Measurements from ENCODE around the gene KDM4D.

The KDM4D gene

DNA sequence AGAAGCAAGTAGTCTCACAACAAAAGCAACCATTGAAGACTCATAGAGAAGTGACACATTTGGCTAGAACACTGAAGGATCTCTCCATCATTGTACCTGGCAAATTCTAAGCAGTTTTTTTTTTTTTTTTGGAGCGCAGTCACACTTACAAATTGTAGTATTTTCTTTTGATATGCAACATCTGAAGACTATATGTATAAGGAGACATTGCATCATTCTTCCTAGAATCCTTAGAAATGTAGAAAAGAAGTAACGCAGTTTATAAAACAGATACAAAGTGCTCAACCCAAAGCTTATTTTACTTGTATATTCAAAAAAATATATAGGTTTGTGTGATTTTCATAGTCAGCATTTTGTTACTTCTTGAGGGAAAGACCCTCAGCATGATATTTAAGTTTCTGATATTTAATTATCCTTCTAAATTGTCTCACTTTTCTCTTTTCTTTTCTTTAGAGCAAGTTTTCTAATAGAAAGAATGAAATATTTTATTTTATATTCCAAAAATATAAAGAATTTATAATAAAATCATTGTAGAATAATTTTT lies 20.0 kb downstream of the KDM4D start:
- no peak for DNase-seq (ENCODE audit: low read depth in 1 of 2, low spot score in 1 of 2)
- Histone ChIP-seq H3K4me3 (replicated peaks; ENCODE audit: insufficient read depth, low read length) (no peak overlapping the region), H3K27me3 (ENCODE audit: insufficient read depth, poor library complexity, severe bottlenecking) (peaks cover 11% of the 10 kb centered on the region), H3K27ac (replicated peaks) (no peak overlapping the region)
- TF ChIP-seq, protein P1, sequence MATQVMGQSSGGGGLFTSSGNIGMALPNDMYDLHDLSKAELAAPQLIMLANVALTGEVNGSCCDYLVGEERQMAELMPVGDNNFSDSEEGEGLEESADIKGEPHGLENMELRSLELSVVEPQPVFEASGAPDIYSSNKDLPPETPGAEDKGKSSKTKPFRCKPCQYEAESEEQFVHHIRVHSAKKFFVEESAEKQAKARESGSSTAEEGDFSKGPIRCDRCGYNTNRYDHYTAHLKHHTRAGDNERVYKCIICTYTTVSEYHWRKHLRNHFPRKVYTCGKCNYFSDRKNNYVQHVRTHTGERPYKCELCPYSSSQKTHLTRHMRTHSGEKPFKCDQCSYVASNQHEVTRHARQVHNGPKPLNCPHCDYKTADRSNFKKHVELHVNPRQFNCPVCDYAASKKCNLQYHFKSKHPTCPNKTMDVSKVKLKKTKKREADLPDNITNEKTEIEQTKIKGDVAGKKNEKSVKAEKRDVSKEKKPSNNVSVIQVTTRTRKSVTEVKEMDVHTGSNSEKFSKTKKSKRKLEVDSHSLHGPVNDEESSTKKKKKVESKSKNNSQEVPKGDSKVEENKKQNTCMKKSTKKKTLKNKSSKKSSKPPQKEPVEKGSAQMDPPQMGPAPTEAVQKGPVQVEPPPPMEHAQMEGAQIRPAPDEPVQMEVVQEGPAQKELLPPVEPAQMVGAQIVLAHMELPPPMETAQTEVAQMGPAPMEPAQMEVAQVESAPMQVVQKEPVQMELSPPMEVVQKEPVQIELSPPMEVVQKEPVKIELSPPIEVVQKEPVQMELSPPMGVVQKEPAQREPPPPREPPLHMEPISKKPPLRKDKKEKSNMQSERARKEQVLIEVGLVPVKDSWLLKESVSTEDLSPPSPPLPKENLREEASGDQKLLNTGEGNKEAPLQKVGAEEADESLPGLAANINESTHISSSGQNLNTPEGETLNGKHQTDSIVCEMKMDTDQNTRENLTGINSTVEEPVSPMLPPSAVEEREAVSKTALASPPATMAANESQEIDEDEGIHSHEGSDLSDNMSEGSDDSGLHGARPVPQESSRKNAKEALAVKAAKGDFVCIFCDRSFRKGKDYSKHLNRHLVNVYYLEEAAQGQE (IDR thresholded peaks at IDR 0.05; ENCODE audit: insufficient replicate concordance, low read depth) = no peak
- TF ChIP-seq GABPA (IDR thresholded peaks at IDR 0.05; ENCODE audit: low read depth) (no peak), SPI1 (IDR thresholded peaks at IDR 0.05; ENCODE audit: borderline replicate concordance, low read depth) (no peak), POLR2AphosphoS5 (IDR thresholded peaks at IDR 0.05; ENCODE audit: low read depth) (no peak)
- TF ChIP-seq, protein P2, sequence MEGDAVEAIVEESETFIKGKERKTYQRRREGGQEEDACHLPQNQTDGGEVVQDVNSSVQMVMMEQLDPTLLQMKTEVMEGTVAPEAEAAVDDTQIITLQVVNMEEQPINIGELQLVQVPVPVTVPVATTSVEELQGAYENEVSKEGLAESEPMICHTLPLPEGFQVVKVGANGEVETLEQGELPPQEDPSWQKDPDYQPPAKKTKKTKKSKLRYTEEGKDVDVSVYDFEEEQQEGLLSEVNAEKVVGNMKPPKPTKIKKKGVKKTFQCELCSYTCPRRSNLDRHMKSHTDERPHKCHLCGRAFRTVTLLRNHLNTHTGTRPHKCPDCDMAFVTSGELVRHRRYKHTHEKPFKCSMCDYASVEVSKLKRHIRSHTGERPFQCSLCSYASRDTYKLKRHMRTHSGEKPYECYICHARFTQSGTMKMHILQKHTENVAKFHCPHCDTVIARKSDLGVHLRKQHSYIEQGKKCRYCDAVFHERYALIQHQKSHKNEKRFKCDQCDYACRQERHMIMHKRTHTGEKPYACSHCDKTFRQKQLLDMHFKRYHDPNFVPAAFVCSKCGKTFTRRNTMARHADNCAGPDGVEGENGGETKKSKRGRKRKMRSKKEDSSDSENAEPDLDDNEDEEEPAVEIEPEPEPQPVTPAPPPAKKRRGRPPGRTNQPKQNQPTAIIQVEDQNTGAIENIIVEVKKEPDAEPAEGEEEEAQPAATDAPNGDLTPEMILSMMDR (IDR thresholded peaks at IDR 0.05; ENCODE audit: insufficient read depth, low read length) = no peak

DNA sequence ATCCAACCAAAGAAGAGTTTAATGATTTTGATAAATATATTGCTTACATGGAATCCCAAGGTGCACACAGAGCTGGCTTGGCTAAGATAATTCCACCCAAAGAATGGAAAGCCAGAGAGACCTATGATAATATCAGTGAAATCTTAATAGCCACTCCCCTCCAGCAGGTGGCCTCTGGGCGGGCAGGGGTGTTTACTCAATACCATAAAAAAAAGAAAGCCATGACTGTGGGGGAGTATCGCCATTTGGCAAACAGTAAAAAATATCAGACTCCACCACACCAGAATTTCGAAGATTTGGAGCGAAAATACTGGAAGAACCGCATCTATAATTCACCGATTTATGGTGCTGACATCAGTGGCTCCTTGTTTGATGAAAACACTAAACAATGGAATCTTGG lies 23.9 kb downstream of the KDM4D start:
- Histone ChIP-seq H3K27ac (replicated peaks) (no peak overlapping the region), H3K4me3 (replicated peaks; ENCODE audit: insufficient read depth, low read length) (no peak overlapping the region), H3K27me3 (ENCODE audit: insufficient read depth, poor library complexity, severe bottlenecking) (peaks cover 5% of the 10 kb centered on the region)
- no peak for DNase-seq (ENCODE audit: low read depth in 1 of 2, low spot score in 1 of 2)
- TF ChIP-seq, protein P1 (IDR thresholded peaks at IDR 0.05; ENCODE audit: insufficient replicate concordance, low read depth) = no peak
- TF ChIP-seq SPI1 (IDR thresholded peaks at IDR 0.05; ENCODE audit: borderline replicate concordance, low read depth) (no peak), POLR2AphosphoS5 (IDR thresholded peaks at IDR 0.05; ENCODE audit: low read depth) (no peak), GABPA (IDR thresholded peaks at IDR 0.05; ENCODE audit: low read depth) (no peak)
- TF ChIP-seq, protein P2 (IDR thresholded peaks at IDR 0.05; ENCODE audit: insufficient read depth, low read length) = no peak

DNA sequence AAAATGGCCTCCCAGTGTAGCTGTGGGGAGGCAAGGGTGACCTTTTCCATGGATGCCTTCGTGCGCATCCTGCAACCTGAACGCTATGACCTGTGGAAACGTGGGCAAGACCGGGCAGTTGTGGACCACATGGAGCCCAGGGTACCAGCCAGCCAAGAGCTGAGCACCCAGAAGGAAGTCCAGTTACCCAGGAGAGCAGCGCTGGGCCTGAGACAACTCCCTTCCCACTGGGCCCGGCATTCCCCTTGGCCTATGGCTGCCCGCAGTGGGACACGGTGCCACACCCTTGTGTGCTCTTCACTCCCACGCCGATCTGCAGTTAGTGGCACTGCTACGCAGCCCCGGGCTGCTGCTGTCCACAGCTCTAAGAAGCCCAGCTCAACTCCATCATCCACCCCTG lies 24.8 kb downstream of the KDM4D start:
- Histone ChIP-seq H3K27me3 (ENCODE audit: insufficient read depth, poor library complexity, severe bottlenecking) (peaks cover 5% of the 10 kb centered on the region), H3K27ac (replicated peaks) (no peak overlapping the region), H3K4me3 (replicated peaks; ENCODE audit: insufficient read depth, low read length) (no peak overlapping the region)
- TF ChIP-seq POLR2AphosphoS5 (IDR thresholded peaks at IDR 0.05; ENCODE audit: low read depth) (no peak), SPI1 (IDR thresholded peaks at IDR 0.05; ENCODE audit: borderline replicate concordance, low read depth) (no peak), GABPA (IDR thresholded peaks at IDR 0.05; ENCODE audit: low read depth) (no peak)
- TF ChIP-seq, protein P2 (IDR thresholded peaks at IDR 0.05; ENCODE audit: insufficient read depth, low read length) = no peak
- TF ChIP-seq, protein P1 (IDR thresholded peaks at IDR 0.05; ENCODE audit: insufficient replicate concordance, low read depth) = no peak
- no peak for DNase-seq (ENCODE audit: low read depth in 1 of 2, low spot score in 1 of 2)

Data from HL-60 (cell line).